ENCODE measurements around the gene CKMT2. TPM values are rescaled to one million over a fixed set of nuclear protein-coding genes. Genes with fewer than 3 reads are reported as not detected.
A peak's percentile ranks its signal among the peaks of the same experiment; 100 is the strongest.

The CKMT2 gene
- total RNA-seq, 2 donors from 2014 or later = 0.40 to 2.0 TPM

DNA sequence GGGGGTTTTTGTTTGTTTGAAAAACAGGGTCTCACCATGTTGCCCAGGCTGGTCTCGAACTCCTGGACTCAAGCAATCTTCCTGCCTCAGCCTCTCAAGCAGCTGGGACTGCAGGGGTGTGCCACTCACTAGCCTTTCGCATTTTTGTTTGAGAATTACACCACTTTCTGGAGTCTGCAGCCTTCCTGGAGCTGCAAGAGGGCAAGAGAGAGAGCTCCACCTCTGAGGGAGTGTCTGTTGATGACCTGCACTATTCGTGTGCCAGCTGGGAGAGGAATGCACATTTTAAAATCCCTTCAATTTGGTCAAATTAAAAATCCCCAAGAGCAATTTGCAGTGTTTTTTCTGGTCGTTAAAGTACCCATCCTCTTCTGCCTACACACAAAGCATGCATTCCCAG is 5.0 kb upstream of the CKMT2 start:
- H3K9me3 ChIP-seq = no peaks in the 10 kb centered on the region
- TF ChIP-seq, protein P1, sequence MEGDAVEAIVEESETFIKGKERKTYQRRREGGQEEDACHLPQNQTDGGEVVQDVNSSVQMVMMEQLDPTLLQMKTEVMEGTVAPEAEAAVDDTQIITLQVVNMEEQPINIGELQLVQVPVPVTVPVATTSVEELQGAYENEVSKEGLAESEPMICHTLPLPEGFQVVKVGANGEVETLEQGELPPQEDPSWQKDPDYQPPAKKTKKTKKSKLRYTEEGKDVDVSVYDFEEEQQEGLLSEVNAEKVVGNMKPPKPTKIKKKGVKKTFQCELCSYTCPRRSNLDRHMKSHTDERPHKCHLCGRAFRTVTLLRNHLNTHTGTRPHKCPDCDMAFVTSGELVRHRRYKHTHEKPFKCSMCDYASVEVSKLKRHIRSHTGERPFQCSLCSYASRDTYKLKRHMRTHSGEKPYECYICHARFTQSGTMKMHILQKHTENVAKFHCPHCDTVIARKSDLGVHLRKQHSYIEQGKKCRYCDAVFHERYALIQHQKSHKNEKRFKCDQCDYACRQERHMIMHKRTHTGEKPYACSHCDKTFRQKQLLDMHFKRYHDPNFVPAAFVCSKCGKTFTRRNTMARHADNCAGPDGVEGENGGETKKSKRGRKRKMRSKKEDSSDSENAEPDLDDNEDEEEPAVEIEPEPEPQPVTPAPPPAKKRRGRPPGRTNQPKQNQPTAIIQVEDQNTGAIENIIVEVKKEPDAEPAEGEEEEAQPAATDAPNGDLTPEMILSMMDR (IDR thresholded peaks at IDR 0.05) = no peak
- no peak overlapping the region for H3K4me3 ChIP-seq
- no peaks in the 10 kb centered on the region for H3K27me3 ChIP-seq
- no peak overlapping the region for H3K27ac ChIP-seq
- H3K9ac ChIP-seq (ENCODE audit: low read depth in 2 of 2, low read length in 2 of 2) = no peak overlapping the region
- H3K4me1 ChIP-seq = no peaks in the 10 kb centered on the region
- no peaks in the 10 kb centered on the region for H3K36me3 ChIP-seq
- intact Hi-C loops (cut with DNase I) = no loop called here
- no peak for DNase-seq

DNA sequence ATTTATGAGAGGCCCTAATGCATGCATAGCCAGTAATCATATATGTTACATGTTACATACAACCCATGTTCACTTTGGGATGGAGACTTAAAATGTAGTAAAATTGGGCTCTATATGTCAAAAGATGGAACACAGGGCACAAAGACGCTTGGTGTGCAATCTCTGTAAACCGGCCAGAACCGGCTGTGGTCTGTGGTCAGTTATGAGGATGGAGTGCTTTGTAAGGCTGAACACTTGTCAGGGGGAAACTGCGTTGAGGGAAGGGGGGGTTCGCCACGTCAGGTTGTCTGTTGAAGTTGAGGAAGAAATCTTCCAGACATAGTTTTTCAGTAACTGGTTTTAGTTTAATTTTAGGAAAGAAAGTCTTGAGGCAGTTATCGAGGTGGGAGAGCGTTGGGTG is 2.7 kb upstream of the CKMT2 start:
- no peaks in the 10 kb centered on the region for H3K27me3 ChIP-seq
- H3K9me3 ChIP-seq = no peaks in the 10 kb centered on the region
- no peak overlapping the region for H3K27ac ChIP-seq
- H3K4me1 ChIP-seq = no peaks in the 10 kb centered on the region
- intact Hi-C loops (cut with DNase I) = no loop called here
- TF ChIP-seq, protein P1 (IDR thresholded peaks at IDR 0.05) = no peak
- no peak overlapping the region for H3K4me3 ChIP-seq
- H3K36me3 ChIP-seq = no peaks in the 10 kb centered on the region
- no peak overlapping the region for H3K9ac ChIP-seq (ENCODE audit: low read depth in 2 of 2, low read length in 2 of 2)
- no peak for DNase-seq

DNA sequence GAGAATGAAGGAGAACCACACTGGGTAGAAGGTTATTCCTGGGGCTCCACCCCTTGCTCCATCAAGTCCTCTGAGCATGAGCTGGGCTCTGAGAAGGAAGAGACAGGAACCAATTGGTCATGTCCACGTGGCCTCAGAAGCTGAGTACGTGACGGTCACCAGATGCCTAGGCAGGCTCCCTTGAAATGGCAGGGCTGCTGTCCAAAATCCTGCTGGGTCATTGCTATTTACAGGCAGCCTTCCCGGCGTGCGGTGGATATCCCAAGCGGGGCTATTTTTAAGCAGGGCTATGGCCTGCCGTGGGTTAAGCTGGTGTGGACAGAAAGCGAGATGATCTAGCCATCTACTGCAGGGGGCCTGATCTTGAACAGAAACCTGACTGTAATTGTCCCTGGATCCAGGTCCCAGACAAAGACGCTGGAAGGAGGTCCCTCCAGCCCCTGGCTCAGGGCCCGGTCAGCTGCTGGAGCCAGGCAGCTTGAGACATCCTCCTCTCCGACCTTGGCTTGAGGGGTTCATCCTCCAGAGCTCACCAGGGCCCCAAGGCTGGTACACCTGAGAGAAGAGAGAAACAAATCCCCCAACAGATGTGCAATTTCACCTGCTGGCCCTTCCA is 550 bp upstream of the CKMT2 start:
- no peaks in the 10 kb centered on the region for H3K4me1 ChIP-seq
- H3K27ac ChIP-seq = no peak overlapping the region
- TF ChIP-seq, protein P1 (IDR thresholded peaks at IDR 0.05) = no peak
- peak overlapping the region; percentile 29 to 39 for H3K9ac ChIP-seq (ENCODE audit: low read depth in 2 of 2, low read length in 2 of 2)
- no peak for DNase-seq
- no peaks in the 10 kb centered on the region for H3K27me3 ChIP-seq
- peak overlapping the region; percentile 16 for H3K4me3 ChIP-seq
- no peaks in the 10 kb centered on the region for H3K36me3 ChIP-seq
- no peaks in the 10 kb centered on the region for H3K9me3 ChIP-seq
- intact Hi-C loops (cut with DNase I) = no loop called here

DNA sequence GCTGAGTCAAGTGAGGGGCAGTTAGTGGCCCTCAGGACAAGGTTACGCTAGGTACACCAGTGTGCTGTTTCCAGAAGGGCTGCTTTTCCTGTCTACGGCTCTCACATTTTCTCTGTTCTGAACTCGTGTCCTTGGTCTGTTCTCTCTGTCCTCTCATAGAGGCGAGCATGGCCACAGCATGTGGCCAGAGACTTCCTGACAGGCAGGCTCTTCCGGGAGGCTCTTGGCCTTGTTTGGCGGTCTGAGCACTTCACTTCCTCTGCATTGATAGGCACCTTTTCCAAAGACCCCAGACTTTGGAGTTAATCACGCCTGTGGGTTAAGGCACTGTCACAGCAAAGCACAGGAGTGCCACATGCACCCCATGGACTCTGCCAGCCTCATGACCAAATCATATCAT is 1.2 kb downstream of the CKMT2 start:
- intact Hi-C loops (cut with DNase I) = no loop called here
- H3K9me3 ChIP-seq = no peaks in the 10 kb centered on the region
- no peaks in the 10 kb centered on the region for H3K4me1 ChIP-seq
- TF ChIP-seq, protein P1 (IDR thresholded peaks at IDR 0.05) = no peak
- H3K36me3 ChIP-seq = no peaks in the 10 kb centered on the region
- no peak overlapping the region for H3K9ac ChIP-seq (ENCODE audit: low read depth in 2 of 2, low read length in 2 of 2)
- H3K27ac ChIP-seq = no peak overlapping the region
- no peaks in the 10 kb centered on the region for H3K27me3 ChIP-seq
- DNase-seq = no peak
- no peak overlapping the region for H3K4me3 ChIP-seq

DNA sequence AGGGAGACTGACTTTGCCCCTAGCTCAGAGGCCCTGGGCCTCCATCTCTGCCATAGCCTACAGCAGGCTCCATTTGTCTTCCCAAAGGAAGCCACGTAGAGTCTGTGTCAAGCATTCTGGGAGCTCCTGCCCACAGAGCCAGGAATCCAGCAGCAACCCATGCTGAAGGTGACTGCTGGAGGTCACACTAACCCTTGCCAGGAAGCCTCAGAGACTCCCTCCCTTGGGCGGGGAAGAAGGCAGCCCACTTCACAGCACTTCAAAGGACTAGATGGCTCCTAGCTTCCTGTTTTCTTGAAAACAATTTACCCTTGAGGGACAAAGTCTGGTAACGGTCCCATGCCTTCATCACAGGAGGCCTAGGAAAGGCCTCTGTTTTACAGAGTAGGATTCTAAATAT is 1.7 kb downstream of the CKMT2 start:
- no peaks in the 10 kb centered on the region for H3K9me3 ChIP-seq
- no peak overlapping the region for H3K4me3 ChIP-seq
- H3K27ac ChIP-seq = no peak overlapping the region
- no peak for DNase-seq
- H3K27me3 ChIP-seq = no peaks in the 10 kb centered on the region
- intact Hi-C loops (cut with DNase I) = no loop called here
- H3K4me1 ChIP-seq = no peaks in the 10 kb centered on the region
- H3K9ac ChIP-seq (ENCODE audit: low read depth in 2 of 2, low read length in 2 of 2) = no peak overlapping the region
- H3K36me3 ChIP-seq = no peaks in the 10 kb centered on the region
- TF ChIP-seq, protein P1 (IDR thresholded peaks at IDR 0.05) = no peak

Data from colonic mucosa (tissue), 4 donors.